ENCODE measurements around the gene HTR7.

DNA sequence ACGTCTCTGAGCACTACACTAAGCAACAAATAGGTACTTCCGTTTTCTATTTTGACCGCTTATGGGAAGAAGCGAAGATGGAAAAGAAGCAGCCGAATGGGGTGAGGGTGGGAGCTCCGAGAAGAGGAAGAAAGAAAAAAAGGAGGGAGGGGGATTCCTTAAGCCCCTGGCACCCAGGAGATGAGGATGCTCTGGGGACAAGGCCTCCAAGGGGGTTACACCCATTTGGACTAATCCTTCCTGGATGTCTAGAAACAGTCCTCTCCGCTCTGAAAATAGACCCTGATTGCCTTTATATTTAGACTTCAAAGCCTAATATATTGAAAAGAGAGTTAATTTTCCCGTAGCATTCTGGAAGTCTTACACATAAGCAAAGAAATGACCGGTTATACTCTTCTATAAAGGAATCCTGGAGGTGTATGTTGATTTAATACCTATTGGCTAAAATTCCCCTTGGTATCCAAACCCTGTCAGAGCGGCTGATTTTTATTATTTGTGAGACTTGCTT is 676 bp upstream of the HTR7 start:
- no peak for TF ChIP-seq NUFIP1 (IDR thresholded peaks at IDR 0.05; ENCODE audit: partially characterized antibody)
- TF ChIP-seq, protein P1, sequence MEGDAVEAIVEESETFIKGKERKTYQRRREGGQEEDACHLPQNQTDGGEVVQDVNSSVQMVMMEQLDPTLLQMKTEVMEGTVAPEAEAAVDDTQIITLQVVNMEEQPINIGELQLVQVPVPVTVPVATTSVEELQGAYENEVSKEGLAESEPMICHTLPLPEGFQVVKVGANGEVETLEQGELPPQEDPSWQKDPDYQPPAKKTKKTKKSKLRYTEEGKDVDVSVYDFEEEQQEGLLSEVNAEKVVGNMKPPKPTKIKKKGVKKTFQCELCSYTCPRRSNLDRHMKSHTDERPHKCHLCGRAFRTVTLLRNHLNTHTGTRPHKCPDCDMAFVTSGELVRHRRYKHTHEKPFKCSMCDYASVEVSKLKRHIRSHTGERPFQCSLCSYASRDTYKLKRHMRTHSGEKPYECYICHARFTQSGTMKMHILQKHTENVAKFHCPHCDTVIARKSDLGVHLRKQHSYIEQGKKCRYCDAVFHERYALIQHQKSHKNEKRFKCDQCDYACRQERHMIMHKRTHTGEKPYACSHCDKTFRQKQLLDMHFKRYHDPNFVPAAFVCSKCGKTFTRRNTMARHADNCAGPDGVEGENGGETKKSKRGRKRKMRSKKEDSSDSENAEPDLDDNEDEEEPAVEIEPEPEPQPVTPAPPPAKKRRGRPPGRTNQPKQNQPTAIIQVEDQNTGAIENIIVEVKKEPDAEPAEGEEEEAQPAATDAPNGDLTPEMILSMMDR (IDR thresholded peaks at IDR 0.05 in 2 of 3, conservative IDR thresholded peaks at IDR 0.05 in 1 of 3; ENCODE audit: insufficient read depth in 2 of 3, low read depth in 1 of 3, low read length in 3 of 3) = no peak
- no peak for TF ChIP-seq EZH2 (IDR thresholded peaks at IDR 0.05; ENCODE audit: borderline replicate concordance, low read depth, low read length)
- no peak for TF ChIP-seq POLR2AphosphoS5 (IDR thresholded peaks at IDR 0.05; ENCODE audit: control insufficient read depth, insufficient read depth, low read depth, low read length)
- TF ChIP-seq FOXK2 (conservative IDR thresholded peaks at IDR 0.05 in 1 of 2, IDR thresholded peaks at IDR 0.05 in 1 of 2; ENCODE audit: low read depth in 2 of 2) = no peak
- TF ChIP-seq ZNF24 (IDR thresholded peaks at IDR 0.05) = no peak
- no peak for TF ChIP-seq NCOA6 (IDR thresholded peaks at IDR 0.05)
- no peak for TF ChIP-seq RBFOX2 (IDR thresholded peaks at IDR 0.05; ENCODE audit: low read depth, low read length)
- TF ChIP-seq ETS2 (tag; IDR thresholded peaks at IDR 0.05; ENCODE audit: borderline replicate concordance, poor library complexity, severe bottlenecking) = no peak
- no peak for TF ChIP-seq ZC3H4 (CRISPR knock-in tag; IDR thresholded peaks at IDR 0.05; ENCODE audit: borderline replicate concordance)
- TF ChIP-seq TARDBP (IDR thresholded peaks at IDR 0.05) = no peak

Data from K562 (cell line).